Calu3 (cell line): Measurements from ENCODE around the gene SEMA3F. TPM values are rescaled to one million over a fixed set of nuclear protein-coding genes. Genes with fewer than 3 reads are reported as not detected.

Experiments
- BruUV-seq: library from RNA; stranded (reverse); fragments of 400-500 nt; replicated peaks from 2 replicates; lab custom pipeline; 2021; lab: Mats Ljungman, UMichigan
- CTCF ChIA-PET: fragments of 300-600 bp; sonication (Branson Sonifier 250); formaldehyde crosslinking; loops from one replicate; lab custom pipeline; 2022; ENCODE audit warnings: antibody characterized with exemption; lab: Charles Lee
- DNase-seq: peaks from one replicate; pipeline ENCODE4 v3.0.0; 2022
- H3K27ac Mint-ChIP-seq: one replicate; pipeline ENCODE4 v1.8.0; 2022; ENCODE audit warnings: mixed read lengths; ENCODE audit not compliant: unreplicated experiment
- H3K27me3 Mint-ChIP-seq: one replicate; pipeline ENCODE4 v1.8.0; 2022; ENCODE audit warnings: mixed read lengths; ENCODE audit not compliant: unreplicated experiment
- H3K36me3 Mint-ChIP-seq: one replicate; pipeline ENCODE4 v1.8.0; 2022; ENCODE audit warnings: mild to moderate bottlenecking, moderate library complexity, mixed read lengths; ENCODE audit not compliant: insufficient read depth, unreplicated experiment
- H3K4me1 Mint-ChIP-seq: one replicate; pipeline ENCODE4 v1.8.0; 2022; ENCODE audit warnings: mild to moderate bottlenecking, low read depth, mixed read lengths; ENCODE audit not compliant: unreplicated experiment
- H3K4me3 Mint-ChIP-seq: one replicate; pipeline ENCODE4 v1.8.0; 2022; ENCODE audit warnings: mild to moderate bottlenecking, low read depth, moderate library complexity, mixed read lengths; ENCODE audit not compliant: unreplicated experiment
- H3K9me3 Mint-ChIP-seq: one replicate; pipeline ENCODE4 v1.8.0; 2022; ENCODE audit warnings: low read depth, mixed read lengths; ENCODE audit not compliant: unreplicated experiment
- intact Hi-C: fragments of 100-400 bp; cut with micrococcal nuclease; formaldehyde crosslinking; loops from one replicate; pipeline ENCODE4 v1.10.0; 2022; ENCODE audit not compliant: unreplicated experiment
- total RNA-seq: library from RNA; stranded (reverse); gene quantifications from 2 replicates; pipeline ENCODE4 v1.2.3, GENCODE V29; 2022
- TF ChIP-seq, protein P1 (sequence below): fragments of 200-600 bp; IDR thresholded peaks from one replicate; pipeline ENCODE4 v1.8.0; 2022; ENCODE audit warnings: antibody characterized with exemption; ENCODE audit not compliant: unreplicated experiment

SEMA3F gene
- total RNA-seq, 1 experiment from 2014 or later: 1.7 TPM

- TF ChIP-seq, protein P1, sequence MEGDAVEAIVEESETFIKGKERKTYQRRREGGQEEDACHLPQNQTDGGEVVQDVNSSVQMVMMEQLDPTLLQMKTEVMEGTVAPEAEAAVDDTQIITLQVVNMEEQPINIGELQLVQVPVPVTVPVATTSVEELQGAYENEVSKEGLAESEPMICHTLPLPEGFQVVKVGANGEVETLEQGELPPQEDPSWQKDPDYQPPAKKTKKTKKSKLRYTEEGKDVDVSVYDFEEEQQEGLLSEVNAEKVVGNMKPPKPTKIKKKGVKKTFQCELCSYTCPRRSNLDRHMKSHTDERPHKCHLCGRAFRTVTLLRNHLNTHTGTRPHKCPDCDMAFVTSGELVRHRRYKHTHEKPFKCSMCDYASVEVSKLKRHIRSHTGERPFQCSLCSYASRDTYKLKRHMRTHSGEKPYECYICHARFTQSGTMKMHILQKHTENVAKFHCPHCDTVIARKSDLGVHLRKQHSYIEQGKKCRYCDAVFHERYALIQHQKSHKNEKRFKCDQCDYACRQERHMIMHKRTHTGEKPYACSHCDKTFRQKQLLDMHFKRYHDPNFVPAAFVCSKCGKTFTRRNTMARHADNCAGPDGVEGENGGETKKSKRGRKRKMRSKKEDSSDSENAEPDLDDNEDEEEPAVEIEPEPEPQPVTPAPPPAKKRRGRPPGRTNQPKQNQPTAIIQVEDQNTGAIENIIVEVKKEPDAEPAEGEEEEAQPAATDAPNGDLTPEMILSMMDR: no peak
- DNase-seq: no peak
- no peaks in the 10 kb centered on the region for H3K27me3 Mint-ChIP-seq
- BruUV-seq: no TSS peak
- no peaks in the 10 kb centered on the region for H3K36me3 Mint-ChIP-seq
- H3K4me3 Mint-ChIP-seq: no peak overlapping the region
- peaks cover 11% of the 10 kb centered on the region for H3K4me1 Mint-ChIP-seq
- H3K9me3 Mint-ChIP-seq: no peaks in the 10 kb centered on the region
- CTCF ChIA-PET: no interaction called here
- H3K27ac Mint-ChIP-seq: no peak overlapping the region
- intact Hi-C loops: no loop called here
Measured at GRCh38 chr3:50185230-50185629, 30.1 kb downstream of the SEMA3F start.

- Mint-ChIP-seq H3K36me3 (no peaks in the 10 kb centered on the region), H3K9me3 (no peaks in the 10 kb centered on the region), H3K27ac (no peak overlapping the region), H3K4me1 (peaks cover 11% of the 10 kb centered on the region), H3K4me3 (no peak overlapping the region), H3K27me3 (no peaks in the 10 kb centered on the region)
- intact Hi-C loops: no loop called here
- CTCF ChIA-PET: no interaction called here
- DNase-seq: no peak
- TF ChIP-seq, protein P1: no peak
- no TSS peak for BruUV-seq
Measured at GRCh38 chr3:50186096-50186495, 31.0 kb downstream of the SEMA3F start.

DNA sequence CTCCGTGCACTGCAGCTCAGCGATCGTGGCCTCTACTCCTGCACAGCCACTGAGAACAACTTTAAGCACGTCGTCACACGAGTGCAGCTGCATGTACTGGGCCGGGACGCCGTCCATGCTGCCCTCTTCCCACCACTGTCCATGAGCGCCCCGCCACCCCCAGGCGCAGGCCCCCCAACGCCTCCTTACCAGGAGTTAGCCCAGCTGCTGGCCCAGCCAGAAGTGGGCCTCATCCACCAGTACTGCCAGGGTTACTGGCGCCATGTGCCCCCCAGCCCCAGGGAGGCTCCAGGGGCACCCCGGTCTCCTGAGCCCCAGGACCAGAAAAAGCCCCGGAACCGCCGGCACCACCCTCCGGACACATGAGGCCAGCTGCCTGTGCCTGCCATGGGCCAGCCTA lies 32.6 kb downstream of the SEMA3F start:
- Mint-ChIP-seq H3K27ac (no peak overlapping the region), H3K4me3 (no peak overlapping the region), H3K27me3 (no peaks in the 10 kb centered on the region), H3K36me3 (no peaks in the 10 kb centered on the region), H3K9me3 (no peaks in the 10 kb centered on the region), H3K4me1 (peaks cover 11% of the 10 kb centered on the region)
- no peak for DNase-seq
- TF ChIP-seq, protein P1: no peak
- intact Hi-C loops: no loop called here
- CTCF ChIA-PET: interaction anchor here (0.7 kb wide), 1 partner anchor 23 kb away, joined by 3 read pairs; no protein-coding TSS in a partner anchor
- BruUV-seq: no TSS peak

- BruUV-seq: no TSS peak
- Mint-ChIP-seq H3K4me1 (peaks cover 3% of the 10 kb centered on the region), H3K36me3 (no peaks in the 10 kb centered on the region), H3K4me3 (no peak overlapping the region), H3K27ac (no peak overlapping the region), H3K27me3 (no peaks in the 10 kb centered on the region), H3K9me3 (no peaks in the 10 kb centered on the region)
- DNase-seq: peak; percentile 79
- intact Hi-C loops: loop anchor here (1.0 kb wide), 1 partner anchor 68 kb away; no protein-coding TSS in a partner anchor
- CTCF ChIA-PET: interaction anchor here (1.0 to 1.2 kb wide), 2 partner anchors 66 to 68 kb away, joined by 3 to 5 read pairs; no protein-coding TSS in a partner anchor
- TF ChIP-seq, protein P1: peak; percentile 65
Measured at GRCh38 chr3:50189274-50189673, 34.1 kb downstream of the SEMA3F start.
